ENCODE results near the gene DTNBP1. TPM values are rescaled to one million over a fixed set of nuclear protein-coding genes. Genes with fewer than 3 reads are reported as not detected.

Gene DTNBP1
- total RNA-seq, 1 donor from 2014 or later: 20.8 TPM

- no peak for ATAC-seq (ENCODE audit: poor library complexity)
- DNase-seq: no peak
- intact Hi-C loops (cut with DNase I): no loop called here
Observed at GRCh38 chr6:15526212-15526701, 136.6 kb downstream of the DTNBP1 start.

GRCh38 chr6:15524861-15525401 is 137.9 kb downstream of the DTNBP1 start:
- DNase-seq (no peak), ATAC-seq (ENCODE audit: poor library complexity) (no peak)
- intact Hi-C loops (cut with DNase I): no loop called here

- no peak for ATAC-seq (ENCODE audit: poor library complexity)
- DNase-seq: no peak
- intact Hi-C loops (cut with DNase I): no loop called here
Observed at GRCh38 chr6:15523679-15524630, 138.9 kb downstream of the DTNBP1 start.

GRCh38 chr6:15522856-15523529 is 139.8 kb downstream of the DTNBP1 start:
- ATAC-seq (ENCODE audit: poor library complexity): peak; percentile 61
- DNase-seq: no peak
- intact Hi-C loops (cut with DNase I): no loop called here

- intact Hi-C loops (cut with DNase I): no loop called here
Observed at GRCh38 chr6:15522427-15522826, 140.4 kb downstream of the DTNBP1 start.

GRCh38 chr6:15522026-15522425 is 140.8 kb downstream of the DTNBP1 start:
- ATAC-seq (ENCODE audit: poor library complexity) (no peak), DNase-seq (no peak)
- intact Hi-C loops (cut with DNase I): no loop called here

More at GRCh38 chr6:15522427-15522826, 140.4 kb downstream of the DTNBP1 start:
- ATAC-seq (ENCODE audit: poor library complexity) (peak; percentile 26), DNase-seq (no peak)

GRCh38 chr6:15521582-15521981 is 141.2 kb downstream of the DTNBP1 start:
- DNase-seq (no peak), ATAC-seq (ENCODE audit: poor library complexity) (no peak)
- intact Hi-C loops (cut with DNase I): no loop called here

GRCh38 chr6:15520626-15521203 is 142.1 kb downstream of the DTNBP1 start:
- ATAC-seq (ENCODE audit: poor library complexity) (no peak), DNase-seq (no peak)
- intact Hi-C loops (cut with DNase I): no loop called here

- no peak for DNase-seq
- intact Hi-C loops (cut with DNase I): loop anchor here (5.0 kb wide), 1 partner anchor 103 kb away; no protein-coding TSS in a partner anchor
- ATAC-seq (ENCODE audit: poor library complexity): no peak
Observed at GRCh38 chr6:15519681-15520080, 143.1 kb downstream of the DTNBP1 start.

GRCh38 chr6:15518878-15519277 is 143.9 kb downstream of the DTNBP1 start:
- ATAC-seq (ENCODE audit: poor library complexity): no peak
- intact Hi-C loops (cut with DNase I): loop anchor here (5.0 kb wide), 1 partner anchor 103 kb away; no protein-coding TSS in a partner anchor
- DNase-seq: no peak

GRCh38 chr6:15518057-15518456 is 144.8 kb downstream of the DTNBP1 start:
- no peak for DNase-seq
- intact Hi-C loops (cut with DNase I): loop anchor here (5.0 kb wide), 1 partner anchor 104 kb away; no protein-coding TSS in a partner anchor
- no peak for ATAC-seq (ENCODE audit: poor library complexity)

GRCh38 chr6:15517600-15517999 is 145.2 kb downstream of the DTNBP1 start:
- intact Hi-C loops (cut with DNase I): loop anchor here (5.0 kb wide), 1 partner anchor 105 kb away; no protein-coding TSS in a partner anchor
- DNase-seq (no peak), ATAC-seq (ENCODE audit: poor library complexity) (no peak)

- ATAC-seq (ENCODE audit: poor library complexity) (no peak), DNase-seq (no peak)
- intact Hi-C loops (cut with DNase I): loop anchor here (5.0 kb wide), 1 partner anchor 105 kb away; no protein-coding TSS in a partner anchor
Observed at GRCh38 chr6:15516923-15517560, 145.8 kb downstream of the DTNBP1 start.

- no peak for ATAC-seq (ENCODE audit: poor library complexity)
- DNase-seq: no peak
- intact Hi-C loops (cut with DNase I): loop anchor here (5.0 kb wide), 1 partner anchor 106 kb away; no protein-coding TSS in a partner anchor
Observed at GRCh38 chr6:15516378-15516777, 146.4 kb downstream of the DTNBP1 start.

- intact Hi-C loops (cut with DNase I): loop anchor here (5.0 kb wide), 1 partner anchor 106 kb away; no protein-coding TSS in a partner anchor
- DNase-seq (no peak), ATAC-seq (ENCODE audit: poor library complexity) (peak; percentile 13)
Observed at GRCh38 chr6:15515660-15516375, 147.0 kb downstream of the DTNBP1 start.

- intact Hi-C loops (cut with DNase I): loop anchor here (5.0 kb wide), 1 partner anchor 107 kb away; no protein-coding TSS in a partner anchor
- DNase-seq: no peak
- no peak for ATAC-seq (ENCODE audit: poor library complexity)
Observed at GRCh38 chr6:15515226-15515625, 147.6 kb downstream of the DTNBP1 start.
